Memory B cell (primary cell): ENCODE measurements around the gene F12.

Experiments
- ATAC-seq: fragments of 150-1000 bp; cut with Tn5 transposase; 2 replicates; pipeline ENCODE4 v1.10.0; 2021; ENCODE audit warnings: low read depth, mild to moderate bottlenecking, moderate library complexity
- DNase-seq, 2 donors: peaks; one replicate each; pipeline ENCODE4 v3.0.0; 2022; ENCODE audit warnings: low spot score in 2 of 2
- H3K27ac Mint-ChIP-seq: one replicate; pipeline ENCODE4 v1.8.0; 2022; ENCODE audit warnings: mild to moderate bottlenecking, moderate library complexity, mixed read lengths
- H3K27me3 Mint-ChIP-seq: one replicate; pipeline ENCODE4 v1.8.0; 2022; ENCODE audit warnings: mixed read lengths
- H3K36me3 Mint-ChIP-seq: one replicate; pipeline ENCODE4 v1.8.0; 2022; ENCODE audit warnings: mild to moderate bottlenecking, mixed read lengths
- H3K4me1 Mint-ChIP-seq: one replicate; pipeline ENCODE4 v1.8.0; 2022; ENCODE audit warnings: mixed read lengths
- H3K4me3 Mint-ChIP-seq: one replicate; pipeline ENCODE4 v1.8.0; 2022; ENCODE audit warnings: mild to moderate bottlenecking, moderate library complexity, mixed read lengths
- H3K9me3 Mint-ChIP-seq: one replicate; pipeline ENCODE4 v1.8.0; 2022; ENCODE audit warnings: mixed read lengths

F12 gene

GRCh38 chr5:177354256-177354655, 55.1 kb downstream of the F12 start:
- Mint-ChIP-seq H3K9me3 (peaks cover 2% of the 10 kb centered on the region), H3K27ac (peak overlapping the region; percentile 46), H3K4me1 (peaks cover 46% of the 10 kb centered on the region), H3K27me3 (no peaks in the 10 kb centered on the region), H3K36me3 (peaks cover 7% of the 10 kb centered on the region), H3K4me3 (no peak overlapping the region)
- DNase-seq = no peak
- ATAC-seq = no peak

DNA sequence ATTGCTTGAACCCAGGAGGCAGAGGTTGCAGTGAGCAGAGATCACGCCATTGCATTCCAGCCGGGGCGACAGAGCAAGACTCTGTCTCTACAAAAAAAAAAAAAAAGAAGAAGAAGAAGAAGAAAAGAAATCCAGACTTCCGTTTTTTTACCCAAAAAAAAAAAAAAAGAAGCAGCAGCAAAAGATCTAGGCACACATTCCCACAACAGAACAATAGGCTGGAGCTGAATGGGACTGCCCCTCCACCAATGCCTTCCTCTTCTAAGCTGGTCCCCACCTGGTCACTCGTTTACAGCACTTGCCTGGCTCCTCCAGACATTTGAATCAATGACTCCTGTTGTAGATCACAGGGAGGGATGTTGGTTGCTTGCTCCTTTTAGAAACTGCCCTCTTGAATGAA, 56.3 kb downstream of the F12 start:
- H3K27ac Mint-ChIP-seq = no peak overlapping the region
- H3K4me1 Mint-ChIP-seq = peaks cover 41% of the 10 kb centered on the region
- no peaks in the 10 kb centered on the region for H3K27me3 Mint-ChIP-seq
- H3K36me3 Mint-ChIP-seq = peaks cover 8% of the 10 kb centered on the region
- DNase-seq = no peak
- ATAC-seq = no peak
- H3K9me3 Mint-ChIP-seq = peaks cover 2% of the 10 kb centered on the region
- H3K4me3 Mint-ChIP-seq = peak overlapping the region; percentile 29
